MCF 10A (cell line): ENCODE measurements around the gene ABLIM2. TPM values are rescaled to one million over a fixed set of nuclear protein-coding genes. Genes with fewer than 3 reads are reported as not detected.
A peak's percentile ranks its signal among the peaks of the same experiment; 100 is the strongest.

Experiments
- BruUV-seq: library from RNA; stranded (reverse); fragments of 400-500 nt; replicated peaks from 2 replicates; lab custom pipeline; 2021; lab: Mats Ljungman, UMichigan
- CTCF ChIA-PET: fragments of 300-600 bp; sonication (Branson Sonifier 250); formaldehyde crosslinking; extraction: SDS; loops from one replicate; lab custom pipeline; 2021; ENCODE audit warnings: antibody characterized with exemption, inconsistent platforms; lab: Yijun Ruan, JAX
- POLR2A ChIA-PET: fragments of 300-600, 350-650 bp; sonication (Branson Sonifier 250); formaldehyde crosslinking; extraction: SDS; loops from one replicate; lab custom pipeline; 2020; ENCODE audit warnings: antibody characterized with exemption, inconsistent platforms; lab: Yijun Ruan, JAX
- DNase-seq: peaks from one replicate; pipeline ENCODE4 v3.0.0-alpha.2; 2018; ENCODE audit not compliant: unreplicated experiment
- H3K27ac Mint-ChIP-seq: one replicate; pipeline ENCODE4 v1.8.0; 2022; ENCODE audit warnings: mild to moderate bottlenecking, low read depth, mixed read lengths; ENCODE audit not compliant: unreplicated experiment
- H3K27me3 Mint-ChIP-seq: one replicate; pipeline ENCODE4 v1.8.0; 2022; ENCODE audit warnings: mixed read lengths; ENCODE audit not compliant: insufficient read depth, unreplicated experiment
- H3K36me3 Mint-ChIP-seq: one replicate; pipeline ENCODE4 v1.8.0; 2022; ENCODE audit warnings: mild to moderate bottlenecking, moderate library complexity, mixed read lengths; ENCODE audit not compliant: insufficient read depth, unreplicated experiment
- H3K4me1 Mint-ChIP-seq: one replicate; pipeline ENCODE4 v1.8.0; 2022; ENCODE audit warnings: mixed read lengths; ENCODE audit not compliant: insufficient read depth, unreplicated experiment
- H3K4me3 Mint-ChIP-seq: one replicate; pipeline ENCODE4 v1.8.0; 2022; ENCODE audit warnings: mild to moderate bottlenecking, moderate library complexity, mixed read lengths; ENCODE audit not compliant: unreplicated experiment
- H3K9me3 Mint-ChIP-seq: one replicate; pipeline ENCODE4 v1.8.0; 2022; ENCODE audit warnings: mixed read lengths; ENCODE audit not compliant: unreplicated experiment
- intact Hi-C: fragments of 100-400 bp; cut with micrococcal nuclease; formaldehyde crosslinking; loops from 2 replicates; pipeline ENCODE4 v1.14.1; 2022
- total RNA-seq: library from RNA; stranded (reverse); gene quantifications from 2 replicates; pipeline ENCODE4 v1.2.3, GENCODE V29; 2022
- TF ChIP-seq, protein P1 (sequence below): fragments of 200-600 bp; IDR thresholded peaks from one replicate; pipeline ENCODE4 v1.8.0; 2022; ENCODE audit warnings: antibody characterized with exemption, mild to moderate bottlenecking; ENCODE audit not compliant: unreplicated experiment

ABLIM2 gene
- total RNA-seq, 1 experiment from 2014 or later: 5.3 TPM

DNA sequence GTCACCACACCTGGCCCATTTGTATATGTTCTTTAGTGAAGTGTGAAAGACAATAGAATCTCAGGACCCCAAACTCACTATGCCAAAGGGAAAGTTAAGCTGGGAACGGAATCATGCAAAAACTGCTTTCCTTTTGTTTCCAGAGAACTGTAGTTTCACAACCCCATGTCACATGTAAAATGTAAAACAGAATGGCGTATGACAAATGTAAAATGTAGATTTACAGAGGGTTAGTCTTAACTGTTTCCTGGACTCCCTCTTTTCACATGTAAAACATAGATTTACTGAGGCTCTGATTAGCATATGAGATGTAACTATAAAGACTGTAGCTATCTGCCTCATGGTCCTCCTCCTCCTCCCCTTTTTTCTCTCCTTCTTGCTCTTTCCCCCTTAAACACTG is 66.3 kb downstream of the ABLIM2 start:
- intact Hi-C loops: no loop called here
- peak overlapping the region; percentile 37 for H3K27ac Mint-ChIP-seq
- CTCF ChIA-PET: interaction anchor here (0.6 to 0.7 kb wide), 2 partner anchors 9 to 291 kb away, joined by 3 read pairs; no protein-coding TSS in a partner anchor
- H3K9me3 Mint-ChIP-seq: peaks cover 27% of the 10 kb centered on the region
- H3K36me3 Mint-ChIP-seq: peaks cover 14% of the 10 kb centered on the region
- H3K4me3 Mint-ChIP-seq: no peak overlapping the region
- DNase-seq: no peak
- POLR2A ChIA-PET: no interaction called here
- no TSS peak for BruUV-seq
- peaks cover 6% of the 10 kb centered on the region for H3K4me1 Mint-ChIP-seq
- H3K27me3 Mint-ChIP-seq: no peaks in the 10 kb centered on the region
- TF ChIP-seq, protein P1, sequence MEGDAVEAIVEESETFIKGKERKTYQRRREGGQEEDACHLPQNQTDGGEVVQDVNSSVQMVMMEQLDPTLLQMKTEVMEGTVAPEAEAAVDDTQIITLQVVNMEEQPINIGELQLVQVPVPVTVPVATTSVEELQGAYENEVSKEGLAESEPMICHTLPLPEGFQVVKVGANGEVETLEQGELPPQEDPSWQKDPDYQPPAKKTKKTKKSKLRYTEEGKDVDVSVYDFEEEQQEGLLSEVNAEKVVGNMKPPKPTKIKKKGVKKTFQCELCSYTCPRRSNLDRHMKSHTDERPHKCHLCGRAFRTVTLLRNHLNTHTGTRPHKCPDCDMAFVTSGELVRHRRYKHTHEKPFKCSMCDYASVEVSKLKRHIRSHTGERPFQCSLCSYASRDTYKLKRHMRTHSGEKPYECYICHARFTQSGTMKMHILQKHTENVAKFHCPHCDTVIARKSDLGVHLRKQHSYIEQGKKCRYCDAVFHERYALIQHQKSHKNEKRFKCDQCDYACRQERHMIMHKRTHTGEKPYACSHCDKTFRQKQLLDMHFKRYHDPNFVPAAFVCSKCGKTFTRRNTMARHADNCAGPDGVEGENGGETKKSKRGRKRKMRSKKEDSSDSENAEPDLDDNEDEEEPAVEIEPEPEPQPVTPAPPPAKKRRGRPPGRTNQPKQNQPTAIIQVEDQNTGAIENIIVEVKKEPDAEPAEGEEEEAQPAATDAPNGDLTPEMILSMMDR: no peak

GRCh38 chr4:8090744-8091301 is 67.8 kb downstream of the ABLIM2 start:
- no TSS peak for BruUV-seq
- TF ChIP-seq, protein P1: no peak

GRCh38 chr4:8090312-8090711 is 68.3 kb downstream of the ABLIM2 start:
- POLR2A ChIA-PET: no interaction called here
- intact Hi-C loops: no loop called here
- H3K27ac Mint-ChIP-seq: peak overlapping the region; percentile 68
- BruUV-seq: no TSS peak
- H3K4me1 Mint-ChIP-seq: peaks cover 12% of the 10 kb centered on the region
- DNase-seq: peak; percentile 79
- no peak overlapping the region for H3K4me3 Mint-ChIP-seq
- H3K36me3 Mint-ChIP-seq: peaks cover 8% of the 10 kb centered on the region
- CTCF ChIA-PET: no interaction called here
- peaks cover 27% of the 10 kb centered on the region for H3K9me3 Mint-ChIP-seq
- H3K27me3 Mint-ChIP-seq: no peaks in the 10 kb centered on the region
- TF ChIP-seq, protein P1: no peak

More at GRCh38 chr4:8090744-8091301, 67.8 kb downstream of the ABLIM2 start:
- Mint-ChIP-seq H3K27ac (no peak overlapping the region), H3K27me3 (no peaks in the 10 kb centered on the region), H3K4me3 (no peak overlapping the region), H3K36me3 (peaks cover 12% of the 10 kb centered on the region), H3K4me1 (peaks cover 12% of the 10 kb centered on the region), H3K9me3 (peaks cover 27% of the 10 kb centered on the region)
- ChIA-PET CTCF (no interaction called here), POLR2A (no interaction called here)
- intact Hi-C loops: no loop called here
- DNase-seq: no peak

DNA sequence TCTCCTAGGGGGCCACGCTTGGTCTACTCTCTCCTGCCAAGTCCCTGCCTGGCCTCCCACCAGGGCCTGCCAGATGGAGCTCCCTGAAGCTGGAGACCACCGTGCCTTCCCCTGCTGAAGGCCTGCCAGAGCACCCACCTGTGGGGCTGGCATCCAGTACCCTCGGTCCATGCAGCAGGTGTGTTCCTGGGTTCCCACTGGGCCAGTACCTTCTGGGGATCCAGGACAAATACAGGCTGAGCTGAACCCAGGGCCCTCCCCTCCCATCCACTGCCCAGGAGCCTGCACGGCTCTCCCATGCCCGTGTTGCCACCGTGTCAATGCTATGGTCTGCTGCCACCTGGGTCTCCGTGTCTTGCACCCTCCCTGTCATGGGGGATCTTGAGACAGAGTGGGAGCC is 68.8 kb downstream of the ABLIM2 start:
- ChIA-PET CTCF (no interaction called here), POLR2A (no interaction called here)
- no TSS peak for BruUV-seq
- Mint-ChIP-seq H3K27ac (peak overlapping the region; percentile 68), H3K4me1 (peaks cover 12% of the 10 kb centered on the region), H3K9me3 (peaks cover 22% of the 10 kb centered on the region), H3K27me3 (no peaks in the 10 kb centered on the region), H3K36me3 (peaks cover 8% of the 10 kb centered on the region), H3K4me3 (no peak overlapping the region)
- TF ChIP-seq, protein P1: no peak
- DNase-seq: no peak
- intact Hi-C loops: no loop called here
